22Rv1 (cell line): ENCODE results near the gene NEUROD2.

Experiments used
- H3K27ac ChIP-seq: fragments of 450-650 bp; 2 replicates; pipeline ENCODE4 v1.5.1; 2017
- ZFX ChIP-seq: fragments of 450-650 bp; IDR thresholded peaks from 2 replicates; pipeline ENCODE4 v1.6.1; 2017; ENCODE audit warnings: antibody characterized with exemption, borderline replicate concordance
- TF ChIP-seq, protein P1 (sequence below): fragments of 450-650 bp; IDR thresholded peaks from 2 replicates; pipeline ENCODE4 v1.5.1; 2017; ENCODE audit warnings: mild to moderate bottlenecking

The NEUROD2 gene

DNA sequence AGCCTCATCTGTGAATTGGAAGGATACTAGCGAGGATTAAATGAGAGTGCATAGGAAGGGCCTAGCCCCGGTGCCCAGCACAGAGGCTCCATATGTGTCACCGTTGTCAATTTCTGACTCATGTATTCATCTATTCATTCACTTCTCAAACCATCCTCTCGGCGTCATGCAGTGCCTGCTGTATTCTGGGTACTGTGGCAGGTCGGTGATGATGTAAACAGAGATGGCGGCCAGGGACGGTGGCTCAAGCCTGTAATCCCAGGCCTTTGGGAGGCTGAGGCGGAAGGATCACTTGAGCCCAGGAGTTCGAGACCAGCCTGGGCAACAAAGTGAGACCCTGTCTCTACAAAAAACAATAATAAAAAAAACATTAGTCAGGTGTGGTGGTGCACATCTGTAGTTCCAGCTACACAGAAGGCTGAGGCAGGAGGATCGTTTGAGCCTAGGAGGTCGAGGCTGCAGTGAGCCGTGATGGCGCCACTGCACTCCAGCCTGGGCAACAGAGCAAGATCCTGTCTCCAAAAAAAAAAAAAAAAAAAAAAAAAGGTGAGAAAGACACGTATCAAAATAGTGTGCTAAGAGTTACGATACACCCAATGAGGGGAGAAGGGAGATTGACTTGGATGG lies 14.8 kb upstream of the NEUROD2 start:
- TF ChIP-seq, protein P1, sequence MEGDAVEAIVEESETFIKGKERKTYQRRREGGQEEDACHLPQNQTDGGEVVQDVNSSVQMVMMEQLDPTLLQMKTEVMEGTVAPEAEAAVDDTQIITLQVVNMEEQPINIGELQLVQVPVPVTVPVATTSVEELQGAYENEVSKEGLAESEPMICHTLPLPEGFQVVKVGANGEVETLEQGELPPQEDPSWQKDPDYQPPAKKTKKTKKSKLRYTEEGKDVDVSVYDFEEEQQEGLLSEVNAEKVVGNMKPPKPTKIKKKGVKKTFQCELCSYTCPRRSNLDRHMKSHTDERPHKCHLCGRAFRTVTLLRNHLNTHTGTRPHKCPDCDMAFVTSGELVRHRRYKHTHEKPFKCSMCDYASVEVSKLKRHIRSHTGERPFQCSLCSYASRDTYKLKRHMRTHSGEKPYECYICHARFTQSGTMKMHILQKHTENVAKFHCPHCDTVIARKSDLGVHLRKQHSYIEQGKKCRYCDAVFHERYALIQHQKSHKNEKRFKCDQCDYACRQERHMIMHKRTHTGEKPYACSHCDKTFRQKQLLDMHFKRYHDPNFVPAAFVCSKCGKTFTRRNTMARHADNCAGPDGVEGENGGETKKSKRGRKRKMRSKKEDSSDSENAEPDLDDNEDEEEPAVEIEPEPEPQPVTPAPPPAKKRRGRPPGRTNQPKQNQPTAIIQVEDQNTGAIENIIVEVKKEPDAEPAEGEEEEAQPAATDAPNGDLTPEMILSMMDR = no peak
- no peak for TF ChIP-seq ZFX
- H3K27ac ChIP-seq = peak overlapping the region; percentile 47

DNA sequence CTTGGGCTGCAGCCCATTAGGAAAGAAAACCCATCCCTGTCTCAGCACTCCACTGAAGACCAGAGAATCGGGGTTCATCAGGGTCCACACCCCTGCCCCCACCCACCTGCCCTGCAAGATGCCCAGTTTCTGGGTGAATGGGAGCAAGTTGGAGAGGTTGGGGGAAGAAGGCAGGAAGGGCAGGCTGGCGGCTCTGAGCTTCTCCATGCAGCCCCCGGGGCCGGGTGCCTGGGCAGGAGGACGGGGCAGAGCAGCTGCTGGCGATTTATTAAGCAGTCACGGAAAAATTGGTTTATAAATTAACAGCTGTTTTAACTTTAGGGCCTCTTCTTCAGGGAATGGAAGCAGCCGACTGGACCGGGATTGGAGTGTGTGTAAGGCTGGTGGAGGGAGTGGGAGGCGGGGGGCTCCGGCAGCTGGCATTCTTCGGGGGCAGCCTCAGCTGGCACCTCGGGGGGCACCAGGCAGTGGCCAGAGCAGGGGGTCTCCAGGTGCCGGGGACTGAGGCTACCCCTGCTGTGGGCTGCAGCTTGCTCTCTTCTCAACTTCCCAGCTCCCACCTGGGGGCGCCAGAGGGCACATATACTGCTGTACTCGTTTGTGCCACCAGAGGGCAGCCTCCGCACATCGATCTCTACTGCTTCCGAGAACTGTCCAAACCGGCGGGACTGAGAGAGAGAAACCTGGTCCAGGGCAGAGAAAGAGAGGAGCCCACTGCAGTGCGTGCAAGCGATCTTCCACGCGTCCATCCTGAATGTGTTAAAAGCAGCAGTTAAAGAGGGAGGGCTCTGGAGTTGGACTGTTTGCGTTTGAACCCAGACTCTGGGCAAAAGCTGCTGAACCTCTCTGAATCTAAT lies 14.0 kb upstream of the NEUROD2 start:
- TF ChIP-seq ZFX = no peak
- TF ChIP-seq, protein P1 = peak; percentile 99
- H3K27ac ChIP-seq = peak overlapping the region; percentile 47

DNA sequence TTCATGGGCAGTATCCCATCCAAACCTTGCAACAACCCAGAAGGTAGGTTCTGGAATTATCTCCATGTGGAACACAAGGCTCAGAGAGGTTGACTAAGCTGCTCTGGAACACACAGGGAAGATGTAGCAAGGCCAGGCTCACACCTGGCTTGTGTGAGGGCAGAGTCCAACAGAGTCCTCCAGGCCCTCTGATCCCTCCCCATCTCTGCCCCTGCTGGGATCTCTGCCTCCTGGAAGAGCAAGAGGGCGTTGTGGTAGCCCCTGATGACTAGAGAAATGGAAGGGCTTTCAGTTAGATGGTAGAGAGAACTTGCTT lies 12.0 kb upstream of the NEUROD2 start:
- no peak overlapping the region for H3K27ac ChIP-seq
- no peak for TF ChIP-seq ZFX
- TF ChIP-seq, protein P1 = no peak

DNA sequence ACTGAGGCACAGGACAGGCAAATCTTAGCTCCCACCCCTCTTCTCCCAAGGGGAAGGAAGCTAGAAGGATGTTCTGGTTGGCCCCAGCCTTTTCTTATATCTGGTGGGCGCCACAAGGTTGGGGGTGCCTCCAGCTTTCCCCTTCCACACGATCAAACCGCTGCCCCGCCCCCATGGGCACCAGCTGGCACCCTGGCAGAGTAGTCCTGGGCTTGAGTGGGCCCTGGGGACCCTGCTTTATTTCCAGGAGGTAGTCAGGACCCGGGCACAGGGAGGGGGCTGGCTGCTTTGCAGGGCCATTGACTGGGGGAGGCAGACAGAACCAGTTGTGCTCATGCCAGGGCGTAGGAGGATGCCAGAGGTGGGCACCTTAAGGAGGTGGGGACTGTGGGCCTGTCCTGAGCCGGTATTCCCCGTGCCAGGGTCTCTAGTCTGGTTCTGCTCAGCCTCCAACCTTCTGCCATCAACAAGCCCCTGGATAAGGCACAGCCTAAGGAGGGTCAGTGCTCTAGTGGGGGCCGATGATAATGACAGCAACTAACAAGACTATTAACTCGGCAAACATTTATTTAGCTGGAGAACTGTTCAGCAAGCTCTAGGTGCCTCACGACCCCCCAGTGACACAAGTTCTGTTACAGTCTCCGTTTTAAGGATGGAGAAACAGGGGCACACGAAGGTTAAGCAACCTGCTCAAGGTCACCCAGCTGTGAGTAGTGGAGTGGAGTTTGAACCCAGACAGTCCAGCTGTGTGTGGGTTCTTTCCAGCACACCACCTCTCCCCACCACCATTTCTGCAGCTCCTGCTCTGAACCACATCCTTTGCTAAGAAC lies 11.5 kb upstream of the NEUROD2 start:
- TF ChIP-seq ZFX = no peak
- TF ChIP-seq, protein P1 = no peak
- peak overlapping the region; percentile 70; the same call in 1 of the 2 replicates for H3K27ac ChIP-seq

DNA sequence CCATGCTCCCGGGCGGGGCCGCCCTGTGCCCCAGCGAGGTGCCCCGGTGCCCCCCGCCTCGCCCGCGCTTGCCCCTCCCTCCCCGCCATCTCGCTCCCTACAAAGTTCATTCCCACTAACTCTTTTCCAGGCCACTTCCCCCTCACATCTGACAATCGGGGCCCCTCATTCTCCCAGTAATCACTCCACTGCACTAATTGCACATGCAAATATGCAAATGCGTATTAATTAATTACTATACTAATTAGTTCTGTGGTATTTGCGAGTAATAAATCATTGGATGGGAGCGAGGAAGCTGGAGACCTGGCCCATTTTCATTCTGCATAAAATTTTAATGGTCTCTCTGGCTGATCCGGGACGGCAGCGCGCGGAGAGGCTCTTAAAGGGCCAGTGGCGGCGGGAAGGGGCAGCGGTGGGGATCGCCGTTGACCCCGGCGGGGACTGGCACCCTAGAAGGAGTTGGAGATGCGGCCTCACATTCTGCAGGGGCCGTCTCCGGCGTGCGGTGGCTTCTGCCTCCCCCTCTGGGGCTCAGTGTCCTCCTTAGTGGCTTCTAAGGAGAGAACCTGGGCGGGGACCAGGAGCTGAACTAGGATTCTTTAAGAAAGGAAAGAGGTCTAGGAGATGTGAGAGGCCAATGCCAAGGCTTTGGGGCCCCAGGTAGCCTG lies 10.7 kb upstream of the NEUROD2 start:
- TF ChIP-seq, protein P1 = no peak
- TF ChIP-seq ZFX = no peak
- H3K27ac ChIP-seq = peak overlapping the region; percentile 70

DNA sequence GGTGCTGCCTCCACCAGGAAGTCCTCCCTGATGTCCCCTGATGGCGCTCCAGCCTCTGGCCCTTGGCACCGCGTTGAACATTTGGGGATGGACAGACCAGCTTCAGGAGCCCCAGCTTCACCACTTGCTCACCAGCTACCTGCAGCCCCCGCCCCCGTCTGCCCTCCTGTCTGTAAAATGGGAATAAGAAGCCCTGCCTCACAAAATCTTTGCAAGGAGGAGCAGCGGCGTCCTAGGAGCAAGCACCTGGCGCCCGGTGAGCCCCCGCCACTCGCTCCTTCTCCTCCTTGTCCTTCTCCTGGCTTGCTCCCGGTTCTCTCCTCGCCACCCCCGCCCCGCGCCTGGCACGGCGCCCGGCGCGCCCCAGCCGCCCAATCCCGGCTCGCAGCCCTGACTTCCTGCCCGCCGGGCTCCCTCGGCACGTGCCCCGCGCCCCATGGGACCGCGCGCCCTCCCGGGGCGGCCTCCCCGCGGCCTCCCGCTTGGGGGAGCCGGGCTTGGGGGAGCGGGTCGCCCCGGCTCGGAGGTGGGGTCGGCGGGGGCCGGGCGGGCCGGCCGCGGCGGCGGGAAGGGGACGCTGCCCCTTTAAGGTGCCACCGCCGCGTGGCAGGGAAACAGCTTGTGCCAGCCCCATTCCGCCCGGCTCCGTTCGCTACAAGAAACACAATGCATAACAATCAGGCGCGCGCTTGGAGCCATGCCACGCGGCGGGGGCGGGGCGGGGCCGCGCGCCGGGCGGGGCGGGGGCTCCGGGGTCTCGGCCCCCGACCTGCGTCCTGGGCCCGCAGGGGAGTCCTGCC lies 9.9 kb upstream of the NEUROD2 start:
- peak overlapping the region; percentile 70 for H3K27ac ChIP-seq
- no peak for TF ChIP-seq ZFX
- TF ChIP-seq, protein P1 = no peak
